ENCODE results near the gene SPTBN1. TPM values are rescaled to one million over a fixed set of nuclear protein-coding genes. Genes with fewer than 3 reads are reported as not detected.

Gene SPTBN1
- total and polyA plus RNA-seq, 2 of the 13 experiments (the other 11 are each of a cell fraction or from before 2014, with no cell fraction given), result 123 to 299 TPM

- TF ChIP-seq ZNF788 (CRISPR knock-in tag; IDR thresholded peaks at IDR 0.05; ENCODE audit: borderline replicate concordance), result peak; percentile 53; the same call in 1 of the 2 replicates
- no peak for TF ChIP-seq SRSF9 (IDR thresholded peaks at IDR 0.05; ENCODE audit: borderline replicate concordance, insufficient read depth, low read depth, low read length, poor library complexity, severe bottlenecking)
- TF ChIP-seq MIER2 (CRISPR knock-in tag; IDR thresholded peaks at IDR 0.05), result no peak
- TF ChIP-seq ZSCAN29 (CRISPR knock-in tag; conservative IDR thresholded peaks at IDR 0.05), result 0 out of 2 replicates have a peak, but pooled peaks have one; percentile 48
- TF ChIP-seq, protein P1, sequence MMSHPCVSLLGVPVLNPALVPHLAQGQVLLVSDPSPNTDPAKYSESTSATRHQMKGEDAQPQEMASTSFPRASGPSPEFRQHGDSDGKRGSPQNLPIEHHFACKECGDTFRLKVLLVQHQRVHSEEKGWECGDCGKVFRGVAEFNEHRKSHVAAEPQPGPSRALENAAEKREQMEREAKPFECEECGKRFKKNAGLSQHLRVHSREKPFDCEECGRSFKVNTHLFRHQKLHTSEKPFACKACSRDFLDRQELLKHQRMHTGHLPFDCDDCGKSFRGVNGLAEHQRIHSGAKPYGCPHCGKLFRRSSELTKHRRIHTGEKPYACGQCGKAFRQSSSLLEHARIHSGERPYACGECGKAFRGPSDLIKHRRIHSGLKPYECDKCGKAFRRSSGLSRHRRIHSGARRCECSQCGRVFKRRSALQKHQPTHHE (CRISPR knock-in tag; IDR thresholded peaks at IDR 0.05; ENCODE audit: borderline replicate concordance), result 0 out of 2 replicates have a peak, but pooled peaks have one; percentile 11
- 0 out of 2 replicates have a peak, but pooled peaks have one; percentile 40 for TF ChIP-seq IRF2 (CRISPR knock-in tag; IDR thresholded peaks at IDR 0.05)
- TF ChIP-seq LCORL (IDR thresholded peaks at IDR 0.05), result no peak
- TF ChIP-seq LCORL (CRISPR knock-in tag; IDR thresholded peaks at IDR 0.05), result peak; percentile 81; the same call in 1 of the 2 replicates
- TF ChIP-seq ATF6 (CRISPR knock-in tag; conservative IDR thresholded peaks at IDR 0.05), result no peak
- no peak for TF ChIP-seq IRF1 (CRISPR knock-in tag; IDR thresholded peaks at IDR 0.05; ENCODE audit: low read depth)
- TF ChIP-seq, protein P2, sequence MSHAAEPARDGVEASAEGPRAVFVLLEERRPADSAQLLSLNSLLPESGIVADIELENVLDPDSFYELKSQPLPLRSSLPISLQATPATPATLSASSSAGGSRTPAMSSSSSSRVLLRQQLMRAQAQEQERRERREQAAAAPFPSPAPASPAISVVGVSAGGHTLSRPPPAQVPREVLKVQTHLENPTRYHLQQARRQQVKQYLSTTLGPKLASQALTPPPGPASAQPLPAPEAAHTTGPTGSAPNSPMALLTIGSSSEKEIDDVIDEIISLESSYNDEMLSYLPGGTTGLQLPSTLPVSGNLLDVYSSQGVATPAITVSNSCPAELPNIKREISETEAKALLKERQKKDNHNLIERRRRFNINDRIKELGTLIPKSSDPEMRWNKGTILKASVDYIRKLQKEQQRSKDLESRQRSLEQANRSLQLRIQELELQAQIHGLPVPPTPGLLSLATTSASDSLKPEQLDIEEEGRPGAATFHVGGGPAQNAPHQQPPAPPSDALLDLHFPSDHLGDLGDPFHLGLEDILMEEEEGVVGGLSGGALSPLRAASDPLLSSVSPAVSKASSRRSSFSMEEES (CRISPR knock-in tag; IDR thresholded peaks at IDR 0.05), result peak; percentile 72; the same call in 1 of the 2 replicates
- peak; percentile 64 for TF ChIP-seq ERF (CRISPR knock-in tag; IDR thresholded peaks at IDR 0.05)
- peak; percentile 81 for TF ChIP-seq ATF1 (CRISPR knock-in tag; IDR thresholded peaks at IDR 0.05)
- TF ChIP-seq EP300 (IDR thresholded peaks at IDR 0.05; ENCODE audit: low read depth in 2 of 2, low read length in 2 of 2), result peak; percentile 45 to 91; a peak in 3 of 4 replicates
- peak; percentile 74; the same call in 1 of the 2 replicates for TF ChIP-seq EP300 (CRISPR knock-in tag; IDR thresholded peaks at IDR 0.05; ENCODE audit: borderline replicate concordance)
- TF ChIP-seq MED1 (CRISPR knock-in tag; IDR thresholded peaks at IDR 0.05), result peak; percentile 96
- peak; percentile 13 for TF ChIP-seq IKZF4 (CRISPR knock-in tag; IDR thresholded peaks at IDR 0.05; ENCODE audit: borderline replicate concordance, low read depth, not compliant biosample characterization)
- peak; percentile 22 for TF ChIP-seq SKI (IDR thresholded peaks at IDR 0.05; ENCODE audit: partially characterized antibody)
- 0 out of 2 replicates have a peak, but pooled peaks have one; percentile 45 for TF ChIP-seq KDM3A (CRISPR knock-in tag; IDR thresholded peaks at IDR 0.05; ENCODE audit: low read depth)
- no peak for TF ChIP-seq MXD4 (CRISPR knock-in tag; IDR thresholded peaks at IDR 0.05)
- peak; percentile 81 for TF ChIP-seq TARDBP (CRISPR knock-in tag; IDR thresholded peaks at IDR 0.05)
- peak; percentile 83; the same call in 1 of the 2 replicates for TF ChIP-seq ZMYM2 (CRISPR knock-in tag; IDR thresholded peaks at IDR 0.05)
These were observed 99.3 kb downstream of the SPTBN1 start (continued) for GRCh38 chr2:54555318-54555837.
